ENCODE data around the gene EXOC6B. TPM values are rescaled to one million over a fixed set of nuclear protein-coding genes. Genes with fewer than 3 reads are reported as not detected.
"Not testable (repeated sequence)": the region's sequence is repeated elsewhere in the genome, so short reads cannot be mapped to it uniquely, and the experiment has no call there.

The EXOC6B gene
- total and polyA plus RNA-seq, 5 experiments from 2014 or later = 3.3 to 20.1 (median 3.4) TPM

DNA sequence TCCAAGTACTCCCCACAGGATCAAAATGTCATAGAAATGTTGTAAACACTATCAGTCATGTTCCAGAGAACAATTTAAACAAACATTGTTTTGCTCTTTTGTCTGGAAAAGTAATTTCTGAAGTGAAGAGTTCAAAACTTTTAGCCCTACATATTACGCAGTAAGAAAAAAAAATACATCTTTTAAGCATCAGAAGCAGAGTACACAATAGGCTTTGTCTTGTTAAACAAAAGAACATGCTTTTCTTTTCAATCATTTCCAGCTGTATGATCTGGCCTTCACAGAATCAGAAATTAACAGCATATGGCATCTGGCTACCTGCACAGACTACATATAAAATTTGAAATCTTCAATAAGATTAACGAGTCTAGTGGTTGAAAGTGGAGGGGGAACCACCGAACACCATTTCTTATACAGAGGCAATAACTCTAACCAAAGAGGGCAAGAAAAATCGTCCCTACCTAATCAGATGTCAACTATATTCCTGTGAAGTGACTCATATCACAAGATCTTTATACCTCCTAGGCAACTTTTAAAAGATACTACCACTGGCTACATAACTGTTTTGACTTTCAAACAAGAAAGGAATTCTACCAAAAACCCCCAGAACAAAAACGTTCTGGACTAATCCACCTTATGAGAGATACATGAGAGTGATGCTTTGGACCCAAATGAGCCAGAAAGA lies 149.3 kb downstream of the EXOC6B start:
- Mint-ChIP-seq H3K4me3 (no peak overlapping the region), H3K9me3 (peaks cover 0 to 9% (median 3%) of the 10 kb centered on the region in 9 donors), H3K27ac (no peak overlapping the region), H3K36me3 (peaks cover 6 to 21% (median 15%) of the 10 kb centered on the region in 3 donors), H3K4me1 (peaks cover 2 to 7% (median 3%) of the 10 kb centered on the region in 4 donors), H3K27me3 (no peaks in the 10 kb centered on the region)
- POLR2A ChIA-PET = no interaction called here
- no peak for DNase-seq
- no peak for ATAC-seq

DNA sequence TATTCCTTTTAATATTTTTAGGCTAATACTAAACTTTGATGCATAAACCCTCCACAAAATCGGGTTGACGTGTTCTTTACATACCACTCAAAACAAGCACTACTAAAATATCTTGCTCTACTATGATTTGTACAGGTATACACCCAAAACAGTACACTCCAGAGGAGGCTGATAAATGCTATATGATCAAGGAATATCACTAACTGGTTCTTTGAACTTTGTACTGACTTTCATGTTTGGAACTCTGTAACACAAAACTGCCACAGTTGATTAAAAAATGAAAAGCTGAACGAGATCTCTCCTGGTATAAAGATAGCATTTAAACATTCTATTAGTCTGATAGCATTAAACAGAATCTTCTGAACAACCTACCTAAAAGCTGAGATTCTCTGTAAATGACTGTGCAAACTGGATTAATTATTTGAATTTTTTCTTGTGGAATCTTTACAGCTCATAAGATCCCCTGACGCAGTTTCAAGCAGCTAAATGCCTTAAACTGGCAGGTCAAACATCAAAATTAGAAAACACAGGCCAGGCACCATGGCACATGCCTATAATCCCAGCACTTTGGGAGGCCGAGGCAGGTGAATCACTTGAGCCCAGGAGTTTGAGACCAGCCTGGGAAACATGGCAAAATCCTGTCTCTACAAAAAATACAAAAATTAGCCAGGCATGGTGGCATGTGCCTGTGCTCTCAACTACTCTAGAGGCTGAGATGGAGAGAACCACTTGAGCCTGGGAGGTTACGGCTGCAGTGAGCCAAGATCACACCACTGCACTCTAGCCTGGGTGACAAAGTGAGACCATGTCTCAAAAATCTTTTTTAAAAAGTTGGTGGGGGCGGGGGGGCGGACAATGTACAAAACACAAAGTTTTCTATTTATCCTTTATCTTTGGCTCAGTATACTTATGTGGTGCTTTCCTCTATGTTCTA lies 150.6 kb downstream of the EXOC6B start:
- DNase-seq = no peak
- no peak for ATAC-seq
- H3K27me3 Mint-ChIP-seq = no peaks in the 10 kb centered on the region
- peaks cover 4 to 7% (median 6%) of the 10 kb centered on the region in 4 donors for H3K4me1 Mint-ChIP-seq
- POLR2A ChIA-PET = no interaction called here
- H3K27ac Mint-ChIP-seq = no peak overlapping the region
- H3K4me3 Mint-ChIP-seq = no peak overlapping the region
- peaks cover 0 to 12% (median 4%) of the 10 kb centered on the region in 9 donors for H3K9me3 Mint-ChIP-seq
- peaks cover 15 to 27% (median 17%) of the 10 kb centered on the region in 3 donors for H3K36me3 Mint-ChIP-seq

DNA sequence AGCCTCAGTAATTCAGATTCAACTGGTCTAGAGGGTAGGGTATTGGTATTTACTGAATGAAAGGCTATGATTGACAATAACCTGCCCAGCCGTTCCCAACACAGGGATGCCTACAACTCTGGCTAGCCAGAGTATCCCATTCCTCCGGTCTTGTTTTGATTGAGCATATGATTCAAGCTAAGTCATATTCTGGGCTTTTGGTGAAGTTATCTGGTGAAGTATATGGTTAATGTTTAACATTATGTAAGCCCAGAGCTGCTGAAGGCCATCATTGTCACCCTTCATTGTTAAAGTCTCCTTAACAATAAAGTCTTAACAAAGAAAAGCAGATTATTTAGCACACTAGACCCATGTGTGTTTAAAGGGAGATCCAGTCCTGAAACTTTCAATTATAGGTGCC lies 152.6 kb downstream of the EXOC6B start:
- H3K36me3 Mint-ChIP-seq = peaks cover 20 to 34% (median 27%) of the 10 kb centered on the region in 3 donors
- no peak for DNase-seq
- no peaks in the 10 kb centered on the region for H3K27me3 Mint-ChIP-seq
- peaks cover 2 to 22% (median 10%) of the 10 kb centered on the region in 9 donors for H3K9me3 Mint-ChIP-seq
- H3K4me3 Mint-ChIP-seq = no peak overlapping the region
- no peak overlapping the region for H3K27ac Mint-ChIP-seq
- peaks cover 4 to 7% (median 6%) of the 10 kb centered on the region in 4 donors for H3K4me1 Mint-ChIP-seq
- no peak for ATAC-seq
- POLR2A ChIA-PET = no interaction called here

DNA sequence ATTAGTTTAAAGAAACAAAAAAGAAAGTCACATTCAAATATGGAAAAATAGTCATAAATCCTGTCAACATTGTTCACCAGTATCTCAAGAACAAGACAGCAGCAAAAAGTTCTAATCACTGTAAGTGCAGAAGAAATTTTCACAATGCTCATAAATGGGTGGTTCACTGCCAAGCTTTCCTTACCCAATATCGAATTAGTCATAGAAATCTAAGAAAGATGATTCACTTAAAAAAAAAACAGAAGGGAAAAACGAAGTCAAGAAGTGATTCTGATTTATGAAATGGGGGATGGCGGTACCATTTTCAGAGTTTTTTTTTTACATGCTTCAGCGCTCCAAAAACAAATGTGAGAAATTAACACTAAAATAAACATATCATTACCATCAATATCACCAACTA lies 156.7 kb downstream of the EXOC6B start:
- no peak overlapping the region for H3K27ac Mint-ChIP-seq
- H3K9me3 Mint-ChIP-seq = peaks cover 14 to 57% (median 46%) of the 10 kb centered on the region in 9 donors
- ATAC-seq (no peak), DNase-seq (no peak)
- H3K4me1 Mint-ChIP-seq = peaks cover 0 to 4% (median 1%) of the 10 kb centered on the region in 4 donors
- H3K4me3 Mint-ChIP-seq = no peak overlapping the region
- POLR2A ChIA-PET = no interaction called here
- no peaks in the 10 kb centered on the region for H3K27me3 Mint-ChIP-seq
- H3K36me3 Mint-ChIP-seq = peaks cover 34 to 70% (median 52%) of the 10 kb centered on the region in 3 donors

DNA sequence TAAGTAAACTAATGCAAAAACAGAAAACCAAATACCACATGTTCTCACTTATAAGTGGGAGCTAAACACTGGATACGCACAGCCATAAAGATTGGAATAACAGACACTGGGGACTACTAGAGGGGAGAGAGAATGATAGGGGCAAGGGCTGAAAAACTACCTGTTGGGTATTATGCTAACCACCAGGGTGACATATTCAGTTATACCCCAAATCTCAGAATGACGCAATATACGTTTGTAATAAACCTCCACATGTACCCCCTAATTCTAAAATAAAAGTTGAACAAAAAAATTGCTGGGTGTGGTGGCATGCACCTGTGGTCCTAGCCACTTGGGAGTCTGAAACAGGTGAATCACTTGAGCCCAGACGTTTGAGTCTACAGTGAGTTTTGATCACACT lies 157.2 kb downstream of the EXOC6B start:
- Mint-ChIP-seq H3K4me3 (no peak overlapping the region), H3K36me3 (peaks cover 34 to 75% (median 57%) of the 10 kb centered on the region in 3 donors), H3K4me1 (peaks cover 0 to 4% (median 1%) of the 10 kb centered on the region in 4 donors), H3K27ac (no peak overlapping the region), H3K9me3 (peaks cover 14 to 61% (median 50%) of the 10 kb centered on the region in 9 donors), H3K27me3 (no peaks in the 10 kb centered on the region)
- no peak for DNase-seq
- POLR2A ChIA-PET = no interaction called here
- ATAC-seq = no peak

DNA sequence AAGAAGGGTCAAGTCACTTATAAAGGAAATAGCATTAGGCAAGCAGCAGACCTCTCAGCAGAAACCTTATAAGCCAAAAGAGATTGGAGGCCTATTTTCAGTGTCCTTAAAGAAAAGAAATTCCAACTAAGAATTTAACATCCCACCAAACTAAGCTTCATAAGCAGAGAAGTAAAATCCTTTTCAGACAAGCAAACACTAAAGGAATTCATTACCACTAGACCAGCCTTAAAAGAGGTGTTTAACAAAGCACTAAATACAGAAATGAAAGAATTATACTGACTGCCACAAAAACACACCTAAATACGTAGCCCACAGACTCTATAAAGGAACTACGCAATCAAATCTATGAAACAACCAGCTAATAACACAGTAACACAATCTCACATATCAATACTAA lies 160.4 kb downstream of the EXOC6B start:
- POLR2A ChIA-PET = no interaction called here
- H3K27me3 Mint-ChIP-seq = no peaks in the 10 kb centered on the region
- H3K4me3 Mint-ChIP-seq = no peak overlapping the region
- H3K4me1 Mint-ChIP-seq = peaks cover 0 to 3% (median 2%) of the 10 kb centered on the region in 4 donors
- peaks cover 17 to 62% (median 38%) of the 10 kb centered on the region in 9 donors for H3K9me3 Mint-ChIP-seq
- ATAC-seq = no peak
- H3K36me3 Mint-ChIP-seq = peaks cover 24 to 68% (median 51%) of the 10 kb centered on the region in 3 donors
- DNase-seq = no peak
- no peak overlapping the region for H3K27ac Mint-ChIP-seq

DNA sequence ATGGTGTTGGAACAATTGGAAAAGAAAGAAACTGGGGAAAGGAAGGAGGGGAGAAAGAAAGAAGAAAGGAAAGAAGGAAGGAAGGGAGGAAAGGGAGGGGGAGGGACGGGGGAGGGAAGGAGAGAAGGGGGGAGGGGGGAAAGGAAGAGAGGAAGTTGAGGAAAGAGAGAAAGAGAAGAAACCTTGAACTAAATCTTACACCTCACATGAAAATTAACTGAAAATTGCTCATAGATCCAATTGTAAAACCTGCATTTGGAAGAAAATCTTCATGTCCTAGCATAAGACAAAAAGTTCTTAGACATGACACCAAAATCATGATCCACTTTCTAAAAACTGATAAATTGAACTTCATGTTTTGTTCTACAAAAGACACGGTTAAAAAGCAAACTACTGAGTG lies 163.8 kb downstream of the EXOC6B start:
- Mint-ChIP-seq H3K36me3 (peaks cover 10 to 48% (median 29%) of the 10 kb centered on the region in 3 donors), H3K27me3 (no peaks in the 10 kb centered on the region), H3K4me1 (peaks cover 0 to 3% (median 2%) of the 10 kb centered on the region in 4 donors), H3K27ac (no peak overlapping the region), H3K4me3 (no peak overlapping the region), H3K9me3 (peaks cover 9 to 37% (median 31%) of the 10 kb centered on the region in 9 donors)
- no peak for DNase-seq
- ATAC-seq = no peak
- POLR2A ChIA-PET = no interaction called here

DNA sequence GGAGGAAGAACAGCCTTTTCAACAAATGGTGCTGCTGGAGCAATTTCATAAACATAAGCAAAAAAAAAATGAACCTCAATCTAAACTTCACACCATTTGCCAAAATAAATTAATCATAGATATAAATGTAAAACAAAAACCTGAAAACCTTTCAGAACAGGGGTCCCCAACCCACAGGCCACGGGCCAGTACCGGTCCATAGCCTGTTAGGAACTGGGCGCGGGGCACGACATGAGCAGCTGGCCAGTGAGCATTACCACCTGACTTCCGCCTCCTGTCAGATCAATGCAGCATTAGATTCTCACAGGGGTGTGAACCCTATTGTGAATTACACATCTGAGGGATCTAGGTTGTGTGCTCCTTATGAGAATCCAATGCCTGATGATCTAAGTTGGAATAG lies 176.0 kb downstream of the EXOC6B start:
- no peak overlapping the region for H3K27ac Mint-ChIP-seq
- no peaks in the 10 kb centered on the region for H3K27me3 Mint-ChIP-seq
- H3K9me3 Mint-ChIP-seq = peaks cover 0 to 44% (median 27%) of the 10 kb centered on the region in 9 donors
- DNase-seq (no peak), ATAC-seq (no peak)
- H3K4me3 Mint-ChIP-seq = no peak overlapping the region
- peaks cover 0 to 6% (median 0%) of the 10 kb centered on the region in 4 donors for H3K4me1 Mint-ChIP-seq
- POLR2A ChIA-PET = no interaction called here
- peaks cover 28 to 45% (median 33%) of the 10 kb centered on the region in 3 donors for H3K36me3 Mint-ChIP-seq

DNA sequence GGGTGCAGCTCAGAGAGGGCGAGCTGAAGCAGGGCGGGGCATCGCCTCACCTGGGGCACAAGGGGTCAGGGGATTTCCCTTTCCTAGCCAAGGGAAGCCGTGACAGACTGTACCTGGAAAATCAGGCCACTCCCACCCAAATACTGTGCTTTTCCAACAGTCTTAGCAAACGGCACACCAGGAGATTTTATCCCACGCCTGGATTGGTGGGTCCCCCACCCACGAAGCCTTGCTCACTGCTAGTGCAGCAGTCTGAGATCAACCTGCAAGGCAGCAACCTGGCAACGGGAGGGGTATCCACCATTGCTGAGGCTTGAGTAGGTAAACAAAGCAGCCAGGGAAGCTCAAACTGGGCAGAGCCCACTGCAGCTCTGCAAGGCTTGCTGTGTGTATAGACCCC lies 184.6 kb downstream of the EXOC6B start:
- ATAC-seq, DNase-seq, H3K27me3 Mint-ChIP-seq, POLR2A ChIA-PET, H3K4me3 Mint-ChIP-seq, H3K27ac Mint-ChIP-seq: not testable (repeated sequence)
- H3K9me3 Mint-ChIP-seq = peaks cover 0 to 34% (median 27%) of the 10 kb centered on the region in 9 donors
- H3K4me1 Mint-ChIP-seq = peaks cover 0 to 12% (median 7%) of the 10 kb centered on the region in 4 donors
- peaks cover 12 to 32% (median 28%) of the 10 kb centered on the region in 3 donors for H3K36me3 Mint-ChIP-seq

DNA sequence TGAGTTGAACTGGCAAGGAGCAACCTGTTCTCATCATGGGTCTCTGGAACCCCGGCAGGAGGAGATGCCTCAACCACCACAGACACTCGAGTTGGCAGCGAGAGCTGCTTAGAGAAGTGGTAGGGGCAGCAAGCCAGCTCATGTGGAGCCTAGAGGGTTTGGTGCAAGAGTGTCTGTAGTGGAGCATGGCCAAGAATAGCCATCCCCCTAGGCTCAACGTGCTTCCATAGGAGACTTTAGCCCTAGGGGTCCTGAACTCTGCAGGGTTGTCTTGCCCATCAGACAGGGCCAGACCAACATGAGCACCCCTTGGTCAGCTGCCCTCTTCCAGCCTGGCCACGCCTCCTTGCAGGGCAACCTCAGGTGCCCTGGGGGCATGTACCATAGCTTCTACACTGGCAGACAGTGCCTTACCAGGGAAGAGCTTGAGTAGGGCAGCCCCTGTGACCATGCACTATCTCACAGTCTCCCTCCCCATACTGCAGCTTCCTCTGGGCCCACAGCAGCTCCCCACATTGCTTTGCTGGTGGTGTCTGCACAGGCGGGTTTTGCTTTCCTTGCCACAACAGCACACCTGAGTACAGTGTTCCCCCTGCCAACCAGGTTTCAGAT lies 187.1 kb downstream of the EXOC6B start:
- POLR2A ChIA-PET = no interaction called here
- H3K27ac Mint-ChIP-seq = no peak overlapping the region
- ATAC-seq = no peak

DNA sequence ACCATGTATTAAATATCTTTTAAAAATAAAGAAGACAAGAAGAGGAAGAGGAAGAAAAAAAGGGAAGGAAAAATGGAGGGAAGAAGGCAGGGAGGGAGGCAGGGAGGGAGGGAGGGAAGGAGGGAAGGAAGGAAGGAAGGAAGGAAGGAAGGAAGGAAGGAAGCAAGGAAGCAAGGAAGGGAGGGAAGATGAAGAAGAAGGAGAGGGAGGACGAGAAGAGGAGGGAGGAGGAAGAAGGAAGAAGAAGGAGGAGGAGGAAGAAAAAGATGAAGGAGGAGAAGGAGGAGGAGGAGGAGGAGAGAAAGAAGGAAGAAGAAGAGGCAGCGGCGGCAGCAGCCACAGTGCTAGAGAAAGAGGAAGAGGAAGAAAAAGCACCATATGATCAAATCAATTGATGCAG lies 189.6 kb downstream of the EXOC6B start:
- Mint-ChIP-seq H3K27me3 (no peaks in the 10 kb centered on the region), H3K4me1 (peaks cover 0 to 13% (median 11%) of the 10 kb centered on the region in 4 donors), H3K36me3 (peaks cover 7 to 19% (median 9%) of the 10 kb centered on the region in 3 donors), H3K4me3 (no peak overlapping the region), H3K9me3 (peaks cover 0 to 7% (median 1%) of the 10 kb centered on the region in 9 donors), H3K27ac (no peak overlapping the region)
- ATAC-seq (no peak), DNase-seq (no peak)
- POLR2A ChIA-PET = no interaction called here

More for the DNA sequence above, 187.1 kb downstream of the EXOC6B start:
- no peaks in the 10 kb centered on the region for H3K27me3 Mint-ChIP-seq
- DNase-seq = no peak
- peaks cover 0 to 13% (median 11%) of the 10 kb centered on the region in 4 donors for H3K4me1 Mint-ChIP-seq
- H3K36me3 Mint-ChIP-seq = peaks cover 3 to 12% (median 7%) of the 10 kb centered on the region in 3 donors
- H3K9me3 Mint-ChIP-seq = peaks cover 0 to 10% (median 3%) of the 10 kb centered on the region in 9 donors
- H3K4me3 Mint-ChIP-seq = no peak overlapping the region

DNA sequence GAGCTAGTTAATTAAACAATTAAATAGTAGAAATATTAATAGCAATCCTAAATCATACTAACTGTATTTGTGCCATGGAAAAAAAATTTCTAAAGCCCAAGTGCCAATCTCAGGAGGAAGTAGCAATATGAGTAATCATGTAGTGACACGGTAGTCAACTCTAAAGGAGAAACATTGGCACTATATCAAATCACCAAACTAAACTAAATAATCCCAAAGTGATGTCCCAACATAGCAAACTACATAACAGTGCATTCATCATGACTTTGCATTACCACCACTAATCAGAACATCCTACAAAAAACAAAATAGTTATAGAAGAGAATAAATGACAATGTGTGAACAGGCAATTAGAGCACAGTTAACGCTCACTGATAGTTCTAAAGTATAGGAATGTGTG lies 195.1 kb downstream of the EXOC6B start:
- DNase-seq (no peak), ATAC-seq (no peak)
- Mint-ChIP-seq H3K4me3 (no peak overlapping the region), H3K27ac (no peak overlapping the region), H3K4me1 (peaks cover 0 to 6% (median 4%) of the 10 kb centered on the region in 4 donors), H3K9me3 (no peaks in the 10 kb centered on the region), H3K36me3 (peaks cover 0 to 15% (median 6%) of the 10 kb centered on the region in 3 donors), H3K27me3 (no peaks in the 10 kb centered on the region)
- POLR2A ChIA-PET = no interaction called here

Data from naive thymus-derived CD8-positive, alpha-beta T cell (primary cell).